Activated effector memory CD4-positive, alpha-beta T cell treated with Interleukin-2 at 50 U/mL for 16 hours (primary cell): Measurements from ENCODE around the gene ALK.

Source experiments
- DNase-seq: peaks from one replicate; pipeline ENCODE4 v3.0.0-alpha.2; 2020

Gene ALK

DNA sequence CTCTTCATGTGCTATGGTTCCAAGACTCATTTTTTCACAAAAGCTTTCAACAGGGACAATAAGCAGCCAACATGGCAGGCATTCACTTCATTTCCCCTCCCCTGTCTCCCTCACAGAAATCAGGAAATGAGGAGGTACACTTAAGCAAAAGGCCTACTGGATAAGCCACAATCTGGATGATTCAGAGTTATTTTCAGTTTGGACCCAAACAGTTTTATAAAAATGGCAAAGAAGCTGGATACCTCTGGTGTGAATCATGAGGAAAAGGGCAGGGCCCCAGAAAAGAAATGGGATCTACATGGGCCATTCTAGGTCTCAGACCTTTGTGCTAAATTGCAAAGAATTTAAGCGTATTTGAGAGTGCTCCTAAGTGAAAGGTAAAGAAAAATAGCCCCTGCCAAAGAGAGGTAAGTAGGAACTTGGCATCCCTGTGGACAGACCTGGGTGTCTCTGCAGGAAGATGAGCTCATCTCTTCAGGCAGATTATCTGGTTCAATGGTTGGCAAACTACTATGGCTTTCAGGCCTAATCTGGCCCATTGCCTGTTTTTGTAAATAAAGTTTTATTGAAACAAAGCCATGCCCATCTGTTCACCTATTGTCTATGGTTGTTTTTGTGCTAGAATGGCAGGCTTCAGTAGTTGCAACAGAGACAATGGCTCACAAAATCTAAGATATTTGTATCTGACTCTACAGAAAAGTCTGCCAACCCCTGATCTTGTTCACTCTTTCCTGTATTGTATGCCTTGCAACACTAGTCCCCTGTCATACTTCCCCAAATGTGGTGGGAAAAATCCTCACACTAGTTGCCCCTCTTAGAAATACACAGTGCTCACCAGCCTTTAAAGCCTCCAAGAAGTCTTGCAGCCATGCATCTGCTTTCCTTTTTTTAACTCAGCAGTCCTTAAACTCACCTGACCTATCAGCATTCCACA is 315.0 kb downstream of the ALK start:
- DNase-seq, result no peak

- no peak for DNase-seq
Measured at GRCh38 chr2:29603341-29603740, 318.0 kb downstream of the ALK start.

DNA sequence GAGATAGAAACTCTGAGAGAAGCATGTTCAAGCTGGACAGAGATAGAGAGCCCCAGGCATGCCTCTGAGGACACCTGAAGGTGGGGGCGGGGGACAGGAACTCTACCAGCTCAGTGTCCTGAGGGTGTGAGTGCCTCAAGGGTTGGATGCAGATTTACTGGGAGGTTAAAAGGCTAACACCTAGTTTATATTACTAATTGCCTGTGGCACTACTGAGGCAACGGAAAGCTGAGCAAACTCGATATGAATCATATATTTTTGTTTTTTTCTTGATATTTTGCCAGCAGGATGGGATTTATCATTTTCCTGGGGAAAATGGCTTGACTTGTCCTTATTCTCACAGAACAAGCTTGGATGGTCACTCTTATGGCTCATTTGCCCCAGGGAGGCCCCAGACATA is 319.5 kb downstream of the ALK start:
- no peak for DNase-seq

- no peak for DNase-seq
Measured at GRCh38 chr2:29601321-29601720, 320.1 kb downstream of the ALK start.

GRCh38 chr2:29599946-29600345 is 321.4 kb downstream of the ALK start:
- DNase-seq, result no peak

DNA sequence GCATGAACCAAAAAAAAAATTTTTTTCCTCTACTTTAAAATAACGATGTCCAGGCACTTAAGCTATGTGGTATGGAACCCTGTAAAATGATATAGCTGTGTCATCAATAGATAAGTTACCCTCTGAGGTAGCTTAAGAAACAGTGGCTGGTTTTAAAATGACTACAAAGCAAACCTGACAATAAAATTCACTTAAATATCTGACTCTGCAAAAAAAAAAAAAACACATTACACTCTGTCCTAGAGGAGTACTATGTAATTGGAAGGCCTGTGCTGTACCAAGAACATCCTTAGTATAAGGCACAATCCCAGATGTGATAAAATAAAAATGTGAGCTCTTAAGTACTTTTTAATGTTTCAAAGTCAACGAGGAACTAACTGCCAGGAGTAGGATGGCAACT is 322.4 kb downstream of the ALK start:
- no peak for DNase-seq

GRCh38 chr2:29597035-29597434 is 324.4 kb downstream of the ALK start:
- no peak for DNase-seq

- no peak for DNase-seq
Measured at GRCh38 chr2:29596584-29596983, 324.8 kb downstream of the ALK start.

DNA sequence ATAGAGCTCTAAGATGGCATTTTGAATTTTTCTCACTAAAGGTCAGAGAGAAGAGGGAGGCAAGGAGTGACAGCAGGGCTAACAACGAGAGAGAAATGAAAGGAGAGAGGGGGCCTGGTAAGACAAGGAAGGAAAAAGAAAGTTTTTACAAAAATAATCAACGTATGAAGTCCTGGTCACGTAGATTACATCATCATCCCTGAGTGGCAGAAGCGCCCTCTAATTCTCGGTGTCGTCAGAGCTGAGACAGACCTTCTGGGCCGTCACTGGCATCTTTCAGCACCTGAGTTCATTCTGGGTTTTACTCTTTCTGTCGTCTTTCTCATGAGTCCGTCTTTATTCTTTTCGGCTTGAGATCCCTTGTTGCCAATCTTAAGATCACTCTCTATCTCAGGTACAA is 329.8 kb downstream of the ALK start:
- DNase-seq, result no peak

GRCh38 chr2:29590211-29590610 is 331.2 kb downstream of the ALK start:
- no peak for DNase-seq

DNA sequence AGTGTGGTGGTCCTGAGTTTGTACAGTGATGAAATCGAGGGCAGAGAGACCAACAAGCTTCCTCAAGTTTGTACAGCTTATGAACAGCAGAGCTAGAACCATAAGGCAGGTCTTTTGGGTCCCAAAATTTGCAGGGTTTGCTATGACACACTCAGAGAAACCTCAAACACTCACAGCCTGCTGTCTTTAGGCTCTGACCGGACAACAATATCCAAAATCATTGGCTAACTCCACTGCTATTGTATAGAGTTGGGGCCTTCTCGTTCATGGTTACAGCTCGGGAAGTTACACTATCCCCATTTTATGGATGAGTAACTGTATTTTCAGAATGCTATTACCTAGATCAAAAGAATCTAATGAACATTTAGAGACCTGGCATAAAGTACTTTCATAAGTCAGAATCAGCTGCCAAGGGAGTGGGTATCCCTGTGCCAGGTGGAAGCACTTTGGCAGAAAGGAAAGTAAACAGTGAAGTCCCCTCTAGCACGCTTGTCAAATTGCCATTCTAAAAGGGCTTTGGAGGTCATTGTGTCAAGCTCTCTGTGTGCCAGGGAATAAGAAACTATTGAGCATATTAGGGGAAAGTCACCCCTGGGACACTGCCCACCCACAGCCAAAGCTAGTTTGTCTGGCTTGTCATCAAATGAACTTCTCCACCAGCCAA is 331.8 kb downstream of the ALK start:
- no peak for DNase-seq

GRCh38 chr2:29587402-29588190 is 333.8 kb downstream of the ALK start:
- DNase-seq, result no peak

- DNase-seq, result no peak
Measured at GRCh38 chr2:29586919-29587318, 334.5 kb downstream of the ALK start.

- DNase-seq, result no peak
Measured at GRCh38 chr2:29583548-29584156, 337.7 kb downstream of the ALK start.

GRCh38 chr2:29583104-29583503 is 338.3 kb downstream of the ALK start:
- no peak for DNase-seq

- no peak for DNase-seq
Measured at GRCh38 chr2:29582062-29582461, 339.3 kb downstream of the ALK start.

DNA sequence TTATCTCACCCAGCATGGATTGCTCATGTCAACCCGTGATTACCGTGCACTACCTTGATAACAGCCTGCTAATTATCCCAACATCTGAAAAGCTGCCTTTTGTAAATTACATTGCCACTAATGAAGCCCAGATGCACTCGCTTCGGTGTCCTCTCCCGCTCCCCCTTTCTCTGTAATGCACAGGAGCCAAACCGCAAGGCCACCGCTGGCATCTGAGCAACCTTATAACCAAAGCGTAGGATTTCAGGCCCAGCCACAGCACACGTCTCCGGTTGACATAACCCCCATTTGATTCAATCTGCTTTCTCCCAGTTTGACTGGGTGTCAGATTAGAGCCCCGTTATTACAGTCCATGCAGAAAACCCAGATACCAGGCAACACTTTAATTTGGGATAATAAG is 341.2 kb downstream of the ALK start:
- no peak for DNase-seq

GRCh38 chr2:29579495-29580169 is 341.8 kb downstream of the ALK start:
- DNase-seq, result no peak

DNA sequence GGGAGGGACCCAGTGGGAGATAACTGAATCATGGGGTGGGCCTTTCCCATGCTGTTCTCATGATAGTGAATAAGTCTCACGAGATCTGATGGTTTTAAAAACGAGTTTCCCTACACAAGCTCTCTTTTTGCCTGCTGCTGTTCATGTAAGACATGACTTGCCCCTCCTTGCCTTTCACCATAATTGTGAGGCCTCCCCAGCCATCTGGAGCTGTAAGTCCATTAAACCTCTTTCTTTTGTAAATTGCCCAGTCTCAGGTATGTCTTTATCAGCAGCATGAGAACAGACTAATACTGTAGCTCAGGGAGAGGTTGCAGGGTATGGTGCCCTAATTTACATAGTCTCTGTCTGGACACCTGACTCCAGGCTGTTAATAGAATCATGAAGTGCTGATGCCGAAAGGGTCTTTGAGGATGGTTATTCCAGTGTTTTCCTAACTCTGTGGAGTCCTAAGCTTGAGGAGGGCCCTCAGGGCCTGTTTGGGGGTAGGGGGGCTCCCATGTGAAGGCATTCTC is 343.2 kb downstream of the ALK start:
- DNase-seq, result no peak

- no peak for DNase-seq
Measured at GRCh38 chr2:29576231-29576630, 345.2 kb downstream of the ALK start.

DNA sequence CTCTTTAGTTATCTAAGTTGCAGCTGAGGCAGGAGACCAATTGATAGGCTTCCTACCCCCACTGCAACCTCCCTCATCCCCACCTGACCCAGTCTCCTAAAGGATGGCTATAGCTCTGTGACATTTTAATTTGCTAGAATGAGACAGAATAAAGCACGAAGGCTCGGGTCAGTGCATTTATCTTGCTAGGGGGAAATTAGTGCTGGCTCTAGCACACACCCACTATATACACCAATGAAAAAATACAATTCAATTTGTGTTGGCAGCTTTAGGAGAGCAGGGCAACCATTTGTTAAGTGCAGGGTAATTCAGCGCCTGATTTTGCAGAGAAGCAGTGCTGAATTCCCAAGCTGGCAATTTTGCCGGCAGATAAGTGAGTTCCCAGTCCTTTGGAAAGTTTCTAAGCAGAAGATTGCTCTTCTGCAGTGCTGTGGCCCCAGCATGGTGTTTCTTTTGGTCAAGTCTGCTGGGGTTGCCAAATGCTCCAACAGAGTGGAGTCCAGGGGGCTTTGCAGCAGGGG is 346.0 kb downstream of the ALK start:
- DNase-seq, result no peak

- no peak for DNase-seq
Measured at GRCh38 chr2:29573612-29574011, 347.8 kb downstream of the ALK start.
